RPMI8226 (cell line): ENCODE data around the gene TEX10.
"Not testable (repeated sequence)": the region's sequence is repeated elsewhere in the genome, so short reads cannot be mapped to it uniquely, and the experiment has no call there.

Experiments used
- DNase-seq: peaks from one replicate; pipeline ENCODE4 v3.0.0-alpha.2; 2015

Gene TEX10

DNA sequence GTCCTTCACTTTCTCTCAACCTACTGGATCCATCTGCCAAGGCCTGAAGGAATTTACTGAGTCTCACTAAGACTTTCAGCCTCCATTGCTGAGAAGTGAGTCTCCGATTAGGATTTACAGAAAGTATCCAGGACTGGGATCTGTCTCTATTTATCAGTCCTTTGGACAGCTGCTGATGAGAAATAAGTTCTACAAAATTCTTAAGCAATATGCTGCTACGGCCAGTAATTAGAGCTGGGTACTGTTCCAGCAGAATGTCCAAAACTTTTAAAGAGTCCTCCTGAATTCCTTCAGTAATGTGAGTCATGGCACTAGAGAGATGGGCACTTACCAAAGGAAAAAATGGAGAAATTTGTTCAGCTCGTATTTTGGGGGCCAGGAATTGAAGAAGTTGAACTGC, 5.9 kb downstream of the TEX10 start:
- DNase-seq, result no peak

DNA sequence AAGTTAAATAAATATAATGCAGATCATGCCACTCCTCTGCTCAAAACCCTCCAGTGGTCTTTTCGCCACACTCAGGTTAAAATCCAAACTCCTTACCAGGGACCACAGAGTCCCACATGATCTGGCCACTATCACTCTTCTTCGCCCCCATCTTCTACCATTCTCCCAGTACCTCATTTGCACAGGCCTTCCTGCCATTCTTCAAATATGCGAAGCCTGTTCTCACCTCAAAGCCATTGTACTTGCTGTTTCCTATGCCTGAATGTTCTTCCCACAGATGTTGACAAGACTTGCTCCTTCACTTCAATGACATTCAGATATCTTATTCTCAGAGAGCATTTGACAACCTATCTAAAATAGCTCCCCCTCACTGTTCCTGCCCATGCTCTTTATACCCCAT, 10.9 kb downstream of the TEX10 start:
- DNase-seq, result no peak

DNA sequence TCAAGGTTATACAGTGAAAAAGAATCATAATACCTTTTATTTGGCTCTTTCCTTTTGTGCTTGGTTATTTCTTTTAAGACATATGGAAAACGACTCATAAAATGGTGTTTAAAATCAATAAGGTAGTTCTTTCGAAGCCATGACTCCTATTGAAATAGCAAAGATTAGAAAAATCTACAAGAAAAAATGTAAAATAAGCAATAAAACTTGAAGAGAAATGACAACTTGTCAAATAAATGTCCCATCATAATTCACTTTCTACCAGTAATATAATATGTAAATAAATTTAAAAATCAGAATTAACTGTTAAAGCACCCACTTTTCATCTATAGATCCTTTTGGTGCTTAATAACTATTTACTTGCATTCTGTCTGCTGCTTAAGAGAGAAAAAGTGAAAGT, 12.5 kb downstream of the TEX10 start:
- DNase-seq, result no peak

DNA sequence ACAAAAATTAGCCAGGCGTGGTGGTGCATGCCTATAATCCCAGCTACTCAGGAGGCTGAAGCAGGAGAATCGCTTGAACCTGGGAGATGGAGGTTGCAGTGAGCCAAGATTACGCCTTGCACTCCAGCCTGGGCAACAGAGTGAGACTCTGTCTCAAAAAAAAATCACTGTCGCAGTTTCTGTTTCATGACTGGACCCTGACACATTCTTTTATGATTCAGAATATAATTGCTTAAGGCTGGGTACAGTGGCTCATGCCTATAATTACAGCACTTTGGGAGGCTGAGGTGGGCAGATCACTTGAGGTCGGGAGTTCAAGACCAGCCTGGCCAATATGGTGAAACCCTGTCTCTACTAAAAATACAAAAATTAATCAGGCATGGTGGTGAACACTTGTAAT, 14.0 kb downstream of the TEX10 start:
- DNase-seq, result not testable (repeated sequence)

DNA sequence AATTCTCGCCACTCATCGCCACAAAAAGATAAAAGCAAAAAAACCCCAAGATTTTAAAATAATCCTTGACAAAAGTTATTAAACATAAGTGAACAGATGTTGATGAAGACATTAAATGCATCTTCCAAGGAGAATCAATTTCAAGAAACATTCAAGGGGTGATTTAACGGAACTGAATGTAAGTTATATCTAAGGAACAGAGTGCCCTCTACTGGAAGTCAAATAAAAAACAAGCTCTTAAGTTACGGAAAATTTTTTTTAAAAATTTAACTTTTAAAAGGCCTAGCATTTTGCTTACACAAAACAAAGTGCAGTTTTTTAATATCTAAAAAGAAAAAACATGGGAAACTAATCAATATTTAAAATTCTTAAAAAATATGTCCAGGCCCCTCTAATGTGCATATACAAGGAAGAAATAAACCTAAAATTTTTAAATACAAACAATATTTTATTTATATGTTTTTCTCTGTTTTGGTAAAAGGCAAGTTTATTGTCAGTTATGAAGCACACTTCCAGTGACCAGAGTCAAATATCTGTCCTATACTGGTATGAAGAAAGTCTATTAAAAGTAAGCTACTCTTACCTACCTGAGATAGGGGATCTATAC, 28.0 kb downstream of the TEX10 start:
- no peak for DNase-seq

DNA sequence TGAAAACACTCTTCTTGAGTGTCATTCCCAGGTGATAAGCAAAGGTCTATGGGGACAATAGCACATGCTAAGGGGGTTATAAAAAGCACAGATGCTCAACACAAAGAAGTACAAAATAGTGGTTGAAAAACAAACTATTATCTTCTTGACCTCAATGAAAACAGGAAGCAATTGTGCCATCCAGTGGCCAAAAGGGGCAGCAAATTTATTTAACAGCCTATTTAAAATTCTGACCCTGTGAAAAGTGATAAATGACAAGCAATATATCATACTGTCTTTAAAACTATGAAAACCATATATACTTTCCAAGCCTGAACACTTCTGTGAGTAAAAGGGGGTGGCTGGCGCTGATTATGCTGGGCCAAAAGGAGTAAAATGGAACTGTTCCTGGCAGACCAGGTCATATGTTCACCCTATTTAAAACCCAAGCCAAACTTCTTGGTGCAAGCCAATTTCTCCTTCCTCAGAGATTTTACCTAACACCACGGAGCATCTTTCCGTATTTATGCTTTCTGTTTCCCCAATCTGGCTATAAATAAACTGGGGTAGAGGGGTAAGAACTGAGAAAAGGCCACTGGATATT, 29.7 kb downstream of the TEX10 start:
- DNase-seq, result peak; percentile 38

DNA sequence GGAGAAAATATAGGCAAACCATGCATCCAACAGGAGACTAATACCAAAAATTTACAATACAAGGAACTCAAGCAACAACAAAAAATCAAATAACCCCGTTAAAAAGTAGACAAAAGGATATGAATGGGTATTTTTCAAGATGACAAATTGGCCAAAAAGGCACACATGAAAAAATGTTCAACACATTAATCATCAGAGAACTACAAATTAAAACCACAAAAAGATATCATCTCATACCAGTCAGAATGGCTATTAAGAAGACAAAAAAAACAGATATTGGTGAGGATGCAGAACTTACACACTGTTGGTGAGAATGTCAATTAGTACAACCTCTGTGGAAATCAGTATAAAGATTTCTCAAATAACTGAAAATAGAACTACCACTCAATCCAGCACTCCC, 35.0 kb downstream of the TEX10 start:
- DNase-seq, result no peak

DNA sequence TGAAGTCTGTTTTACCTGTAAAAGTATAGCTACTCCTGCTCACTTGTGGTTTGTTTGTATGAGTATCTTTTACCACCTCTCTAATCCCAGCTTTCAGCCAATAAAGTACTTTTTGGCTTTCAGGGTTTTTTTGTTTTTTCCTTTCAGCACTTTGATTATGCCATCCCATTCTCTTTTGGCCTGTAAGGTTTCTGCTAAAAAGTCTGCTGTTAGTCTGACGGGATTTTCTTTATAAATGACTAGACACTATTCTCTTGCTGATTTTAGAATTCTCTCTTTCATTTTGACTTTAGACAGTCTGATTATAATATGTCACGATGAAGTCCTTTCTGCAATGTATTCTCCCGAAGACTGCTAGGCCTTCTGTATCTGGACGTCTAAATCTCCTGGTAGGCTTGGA, 37.2 kb downstream of the TEX10 start:
- no peak for DNase-seq

DNA sequence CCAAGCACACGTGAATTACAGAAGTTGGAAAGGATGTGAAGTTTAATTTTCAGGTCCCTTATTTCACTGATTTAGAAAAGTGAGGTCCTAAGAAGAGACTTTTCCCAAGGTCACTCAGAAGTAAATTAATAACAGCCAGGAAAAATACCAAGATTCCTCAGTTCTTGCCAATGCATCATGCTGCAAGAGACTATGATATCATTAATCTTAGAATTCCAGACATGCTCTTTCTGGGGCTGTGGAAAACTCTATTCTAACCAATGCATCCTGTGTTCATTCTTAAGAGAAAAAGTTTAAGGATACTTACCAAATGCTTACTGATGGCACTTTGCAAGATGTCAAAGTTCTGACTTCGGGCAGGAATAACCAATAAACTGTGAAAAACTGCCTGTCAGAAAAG, 42.8 kb downstream of the TEX10 start:
- no peak for DNase-seq

DNA sequence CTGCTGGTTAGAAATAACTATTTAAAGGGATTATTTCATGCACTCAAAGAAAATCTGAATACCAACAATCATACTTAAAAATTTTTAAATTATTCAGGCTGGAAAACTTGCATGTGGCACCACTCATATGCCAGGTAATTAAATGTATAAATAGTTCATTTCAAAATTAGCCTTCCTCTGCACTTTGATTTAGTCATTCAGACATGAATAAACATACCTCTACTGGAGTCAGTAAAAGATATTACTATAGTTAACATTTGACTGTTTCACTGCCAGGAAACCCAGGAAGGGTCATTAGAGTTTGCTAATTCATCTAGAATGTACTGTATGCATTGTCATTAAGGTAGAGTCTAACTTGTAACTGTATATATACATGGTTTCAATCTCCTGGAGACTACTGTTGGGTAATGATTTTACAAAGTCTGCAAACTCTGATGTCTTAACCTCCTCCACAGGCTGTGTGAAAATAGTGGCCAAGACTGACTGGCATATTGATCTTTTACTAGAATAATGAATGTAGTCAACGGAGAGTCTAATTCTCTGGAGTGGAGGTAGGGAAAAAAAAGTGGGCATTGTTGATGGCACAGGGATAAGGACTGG, 43.7 kb downstream of the TEX10 start:
- DNase-seq, result no peak

DNA sequence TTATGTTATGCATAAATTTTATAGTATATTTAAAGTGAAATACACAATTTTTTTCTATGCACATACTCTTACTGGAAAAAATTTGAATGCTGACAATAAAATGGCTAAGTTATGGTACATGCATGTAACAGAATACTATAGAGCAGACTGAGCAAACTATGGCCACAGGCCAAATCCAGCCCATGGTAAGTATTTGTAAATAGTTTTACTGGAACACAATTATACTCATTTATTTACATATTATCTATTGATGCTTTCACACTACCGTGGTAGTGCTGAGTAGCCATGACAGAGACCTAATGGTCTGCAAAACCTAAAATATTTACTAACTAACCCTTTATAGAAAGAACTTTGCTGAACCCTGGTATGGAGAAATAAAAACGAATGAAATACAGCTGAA, 45.7 kb downstream of the TEX10 start:
- DNase-seq, result no peak

DNA sequence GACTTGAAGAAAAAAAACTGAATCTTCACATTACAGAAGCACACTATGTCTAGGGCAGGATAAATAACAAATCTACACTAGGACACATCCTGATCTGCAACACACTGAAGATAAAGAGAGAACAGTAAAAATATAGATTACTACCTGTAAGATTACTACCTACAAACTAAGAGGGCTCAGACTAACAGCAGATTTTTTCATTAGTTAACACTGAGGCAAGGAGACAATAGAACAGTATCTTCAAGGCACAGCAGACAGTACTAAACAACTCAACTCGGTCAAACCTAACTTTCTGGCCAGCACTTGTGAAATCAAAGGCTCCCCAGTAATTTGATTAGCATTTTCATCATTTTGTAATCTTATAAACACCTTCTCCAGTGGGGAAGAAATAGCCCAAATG, 46.5 kb downstream of the TEX10 start:
- DNase-seq, result no peak

DNA sequence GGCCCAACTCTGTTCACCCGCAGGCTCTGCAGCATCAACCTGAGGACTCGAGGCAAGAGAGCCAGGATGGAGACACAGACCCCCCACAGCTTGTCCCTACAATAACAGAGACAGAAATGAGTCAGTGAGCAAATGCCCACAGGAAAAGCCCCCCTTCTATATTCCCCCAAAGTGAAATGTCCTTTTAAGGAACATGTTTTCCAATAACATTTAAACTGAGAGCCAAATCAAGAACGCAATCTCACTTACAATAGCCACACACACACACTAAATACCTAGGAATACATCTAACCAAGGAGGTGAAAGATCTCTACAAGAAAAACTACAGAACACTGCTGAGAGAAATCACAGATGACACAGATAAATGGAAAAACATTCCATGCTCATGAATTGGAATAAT, 49.0 kb downstream of the TEX10 start:
- no peak for DNase-seq

DNA sequence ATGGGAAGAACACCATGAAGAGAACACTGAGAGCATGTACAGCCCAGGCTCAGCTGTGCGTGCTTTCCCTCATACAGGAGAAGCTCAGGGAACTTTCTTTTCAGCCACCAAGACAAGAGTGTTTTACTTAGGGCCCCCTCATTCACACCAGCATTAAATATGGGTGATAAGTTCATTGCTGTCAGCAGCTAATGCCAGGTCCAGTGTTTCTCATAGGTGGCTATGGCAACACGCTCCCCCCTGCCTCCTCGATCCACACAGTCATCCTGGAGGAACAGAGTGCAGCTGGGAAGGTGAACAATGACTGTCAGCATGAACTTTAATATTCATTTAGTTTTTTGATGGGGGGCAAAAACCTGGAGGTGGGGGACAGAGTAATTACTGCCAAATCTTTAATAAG, 54.4 kb downstream of the TEX10 start:
- no peak for DNase-seq

DNA sequence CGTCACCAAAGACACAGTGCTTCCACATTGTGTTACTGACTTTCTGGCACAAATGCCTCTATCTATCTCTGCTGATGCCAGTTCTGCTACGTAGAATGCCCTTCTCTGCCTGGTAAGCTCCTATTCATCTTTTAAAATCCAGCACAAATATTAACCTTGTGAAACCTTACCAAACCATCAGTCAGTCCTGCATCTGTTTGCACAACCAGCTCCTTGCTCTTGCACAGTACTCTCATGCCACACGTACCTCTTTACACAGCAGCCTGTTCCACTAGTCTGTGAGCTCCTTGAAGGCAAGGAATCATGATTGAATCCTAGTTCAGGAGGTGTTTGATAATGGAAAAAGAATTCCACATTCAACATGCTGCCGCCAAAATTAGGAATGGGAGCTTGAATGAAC, 56.3 kb downstream of the TEX10 start:
- DNase-seq, result no peak

DNA sequence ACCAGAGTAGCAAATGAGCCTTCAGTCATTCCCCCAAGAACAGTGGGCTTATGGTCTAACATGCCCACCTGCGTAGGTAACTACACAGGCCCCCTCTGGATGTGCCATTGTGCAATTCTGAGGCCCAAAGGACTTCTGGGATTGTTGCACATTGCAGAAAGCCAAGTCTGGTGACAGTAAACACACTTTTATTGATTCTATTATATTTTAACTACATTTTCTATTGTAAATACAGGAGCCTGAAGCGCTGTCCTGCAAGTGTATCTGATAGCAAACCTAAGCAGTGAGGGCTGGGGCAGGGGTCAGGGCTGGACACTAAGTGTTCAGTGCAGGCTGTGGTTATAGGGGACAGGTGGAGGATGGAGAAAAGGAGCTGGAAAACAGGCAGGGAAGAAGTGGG, 57.5 kb downstream of the TEX10 start:
- no peak for DNase-seq

DNA sequence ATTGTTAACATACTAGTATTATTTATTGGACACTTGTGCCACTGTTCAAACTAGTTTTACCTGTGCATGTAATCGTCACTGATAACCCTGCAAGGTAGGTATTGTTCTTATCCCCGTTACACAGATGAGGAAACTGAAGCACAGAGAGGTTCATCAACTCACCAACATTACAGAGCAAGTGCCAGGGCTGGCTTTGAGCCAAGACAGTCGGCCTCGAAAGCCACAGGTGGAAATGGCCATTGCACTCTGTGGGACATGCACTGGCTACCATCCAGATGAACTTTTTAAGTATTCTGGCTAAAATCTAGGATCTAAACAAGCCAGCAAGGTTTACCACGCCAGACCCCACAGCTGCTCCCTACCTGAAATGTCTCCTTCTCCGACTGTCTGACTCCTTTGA, 57.9 kb downstream of the TEX10 start:
- DNase-seq, result peak; percentile 7

DNA sequence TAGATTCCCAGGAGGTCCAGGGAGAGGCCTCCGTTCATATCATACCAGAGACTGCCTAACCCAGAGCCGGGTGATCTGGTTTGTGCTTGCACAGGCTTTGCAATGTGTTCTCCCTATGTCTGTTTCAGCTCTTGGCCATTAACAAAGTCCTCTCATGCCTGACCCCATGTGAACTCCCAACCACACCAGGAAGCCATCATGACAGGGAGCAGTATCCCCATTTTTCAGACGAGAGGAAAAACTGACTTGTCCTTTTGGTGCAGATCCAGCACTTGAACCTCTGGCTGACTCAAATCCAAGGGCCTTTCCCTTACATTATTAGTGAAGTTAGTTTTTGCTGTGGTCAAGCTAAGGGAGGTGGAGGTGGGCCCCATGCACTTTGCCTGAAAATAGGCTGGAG, 58.4 kb downstream of the TEX10 start:
- DNase-seq, result no peak

DNA sequence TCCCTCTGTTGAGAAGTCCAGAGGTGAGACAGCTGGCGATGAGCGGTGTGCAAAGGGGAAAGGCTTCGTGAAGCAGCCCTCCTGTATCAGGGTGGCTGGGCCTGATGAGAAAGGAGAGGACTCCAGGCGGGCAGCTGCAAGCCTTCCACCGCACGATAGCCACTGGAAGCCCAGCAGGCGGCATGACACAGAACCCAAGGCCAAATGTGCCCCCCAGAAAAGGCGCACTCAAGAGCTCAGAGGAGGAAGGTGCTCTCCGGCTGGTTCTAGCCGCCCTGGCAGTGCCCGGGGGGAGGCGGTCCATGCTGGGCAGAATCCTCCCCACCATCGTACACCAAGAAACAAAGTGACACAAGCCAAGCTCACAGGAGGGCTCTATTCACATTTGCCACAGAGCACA, 60.3 kb downstream of the TEX10 start:
- no peak for DNase-seq

DNA sequence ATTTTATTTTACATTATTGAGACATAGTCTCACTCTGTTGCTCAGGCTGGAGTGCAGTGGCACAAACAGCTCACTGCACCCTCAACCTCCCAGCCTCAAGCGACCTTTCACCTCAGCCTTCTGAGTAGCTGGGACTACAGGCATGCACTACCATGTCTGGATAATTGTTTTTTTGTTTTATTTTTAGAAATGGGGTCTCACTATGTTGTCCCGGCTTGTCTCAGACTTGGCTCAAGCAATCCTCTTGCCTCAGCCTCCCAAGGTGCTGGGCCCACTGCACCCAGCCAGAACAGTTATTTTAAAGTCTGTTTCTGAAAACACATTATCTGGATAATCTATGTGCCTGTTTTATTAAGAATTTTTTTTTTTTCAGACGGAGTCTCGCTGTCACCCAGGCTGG, 62.0 kb downstream of the TEX10 start:
- no peak for DNase-seq

DNA sequence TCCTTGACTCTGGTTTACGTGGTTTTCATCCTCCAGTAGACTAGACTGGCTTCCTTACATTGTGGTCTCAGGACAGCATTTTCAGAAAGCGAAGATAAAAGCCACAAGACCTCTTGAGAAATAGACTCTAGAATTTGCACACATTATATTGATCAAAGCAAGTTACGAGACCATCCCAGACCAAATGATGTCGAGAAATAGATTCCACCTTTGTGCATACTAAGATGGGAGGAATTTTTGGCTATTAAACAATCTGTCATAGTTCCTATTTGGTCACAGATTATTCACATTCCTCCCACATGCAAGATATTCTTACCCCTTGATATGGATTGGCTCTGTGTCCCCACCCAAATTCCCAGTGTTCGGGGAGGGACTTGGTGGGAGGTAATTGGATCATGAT, 65.6 kb downstream of the TEX10 start:
- DNase-seq, result no peak

DNA sequence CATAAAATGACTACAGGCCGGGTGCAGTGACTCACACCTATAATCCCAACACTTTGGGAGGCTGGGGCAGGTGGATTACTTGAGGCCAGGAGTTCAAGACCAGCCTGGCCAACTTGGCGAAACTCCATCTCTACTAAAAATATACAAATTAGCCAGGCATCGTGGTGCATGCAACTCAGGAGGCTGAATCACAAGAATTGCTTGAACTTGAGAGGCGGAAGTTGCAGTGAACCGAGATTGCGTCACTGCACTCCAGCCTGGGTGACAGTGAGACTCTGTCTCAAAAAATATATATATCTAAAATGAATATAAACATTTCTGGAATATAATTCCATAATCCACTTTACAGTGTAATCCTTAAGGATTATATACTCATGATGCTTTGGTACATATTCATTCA, 66.5 kb downstream of the TEX10 start:
- no peak for DNase-seq

DNA sequence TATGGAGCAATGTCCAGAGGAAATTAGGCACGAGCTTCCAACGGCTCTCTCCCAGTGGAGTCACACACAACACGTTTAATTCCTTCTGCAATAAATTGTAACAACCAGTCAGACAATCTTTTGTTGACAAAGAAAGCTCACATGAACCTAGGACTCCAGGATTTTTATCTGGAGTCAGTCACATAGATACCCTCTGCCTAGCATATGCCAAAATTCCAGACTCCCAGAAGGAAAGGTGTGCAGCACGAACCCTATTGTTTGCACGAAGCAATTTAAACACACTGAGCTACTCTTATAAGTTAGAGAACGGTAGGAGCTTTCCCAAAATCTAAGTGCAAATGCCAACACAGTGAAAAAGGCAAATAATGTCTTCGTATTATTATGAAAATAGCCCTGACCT, 67.1 kb downstream of the TEX10 start:
- no peak for DNase-seq

DNA sequence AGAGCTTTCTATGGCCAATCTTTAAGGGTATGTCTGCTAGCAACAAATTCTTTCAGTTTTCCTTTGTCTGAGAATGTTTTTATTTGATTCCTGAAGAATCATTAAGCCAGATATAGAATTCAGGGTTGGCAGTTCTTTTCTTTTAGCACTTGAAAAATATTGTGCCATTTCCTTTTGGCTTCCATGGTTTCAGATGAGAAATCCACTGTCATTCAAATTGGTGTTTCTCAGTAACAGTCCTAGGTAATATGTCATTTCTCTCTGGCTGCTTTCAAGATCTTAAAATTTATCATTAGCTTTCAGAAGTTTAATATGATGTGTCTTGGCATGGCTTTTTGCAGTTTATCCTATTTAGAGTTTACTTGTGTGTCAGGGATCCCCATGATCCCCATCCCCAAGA, 67.7 kb downstream of the TEX10 start:
- DNase-seq, result no peak

DNA sequence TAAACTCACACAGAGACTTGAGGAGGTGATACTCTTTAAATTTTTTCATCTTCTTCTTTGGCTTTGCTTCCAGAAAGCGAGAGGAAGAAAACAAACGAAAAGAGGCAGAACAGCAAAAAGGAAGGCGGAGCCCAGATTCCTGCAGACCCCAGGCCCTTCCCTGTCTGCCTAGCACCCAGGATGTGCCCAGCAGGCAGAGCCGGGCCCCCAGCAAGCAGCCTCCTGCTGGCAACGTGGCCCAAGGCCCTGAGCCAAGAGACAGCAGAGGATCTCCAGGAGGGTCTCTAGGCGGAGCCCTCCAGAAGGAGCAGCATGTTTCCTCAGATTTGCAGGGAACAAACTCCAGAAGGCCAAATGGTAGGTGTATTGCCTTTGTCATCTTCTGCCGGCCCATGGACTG, 68.5 kb downstream of the TEX10 start:
- DNase-seq, result no peak
